H4 (cell line): ENCODE data around the gene ANO2. TPM values are rescaled to one million over a fixed set of nuclear protein-coding genes. Genes with fewer than 3 reads are reported as not detected.
A peak's percentile ranks its signal among the peaks of the same experiment; 100 is the strongest.

Experiments used
- DNase-seq: peaks from one replicate; pipeline ENCODE4 v3.0.0-alpha.2; 2015; ENCODE audit warnings: low spot score
- total RNA-seq: library from RNA; depleted of rRNA; stranded (reverse); fragments of >200 nt; shearing (Covaris generic); gene quantifications from 2 replicates; pipeline ENCODE4 v1.2.3, GENCODE V29; 2014

The ANO2 gene
- total RNA-seq, 1 experiment from 2014 or later = 0.89 TPM

DNA sequence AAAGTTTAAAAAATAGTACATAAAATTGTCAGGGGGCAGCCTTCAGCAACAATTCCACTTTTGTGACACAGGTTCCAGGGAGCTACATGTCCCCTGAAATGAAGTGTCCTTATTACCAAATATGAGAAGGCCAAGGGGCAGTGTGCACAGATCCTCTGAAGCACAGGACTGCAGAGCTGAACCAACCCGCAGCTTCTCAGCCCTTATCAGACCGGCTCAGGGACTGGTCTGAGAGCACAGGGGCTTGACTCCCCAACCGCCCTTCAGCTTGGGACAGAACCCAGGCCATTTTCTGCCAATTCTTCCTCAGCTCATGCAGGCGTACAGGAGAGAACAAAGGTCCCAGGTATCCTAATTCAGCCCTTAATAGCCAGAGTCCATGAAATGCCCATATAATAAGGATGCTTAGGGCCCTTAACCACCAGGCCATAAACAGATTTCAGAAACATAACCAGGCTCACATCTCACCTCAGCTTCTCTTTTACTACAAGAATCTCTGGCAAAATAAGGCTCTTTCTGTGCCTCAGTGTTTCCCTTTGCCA, 221.3 kb downstream of the ANO2 start:
- no peak for DNase-seq

DNA sequence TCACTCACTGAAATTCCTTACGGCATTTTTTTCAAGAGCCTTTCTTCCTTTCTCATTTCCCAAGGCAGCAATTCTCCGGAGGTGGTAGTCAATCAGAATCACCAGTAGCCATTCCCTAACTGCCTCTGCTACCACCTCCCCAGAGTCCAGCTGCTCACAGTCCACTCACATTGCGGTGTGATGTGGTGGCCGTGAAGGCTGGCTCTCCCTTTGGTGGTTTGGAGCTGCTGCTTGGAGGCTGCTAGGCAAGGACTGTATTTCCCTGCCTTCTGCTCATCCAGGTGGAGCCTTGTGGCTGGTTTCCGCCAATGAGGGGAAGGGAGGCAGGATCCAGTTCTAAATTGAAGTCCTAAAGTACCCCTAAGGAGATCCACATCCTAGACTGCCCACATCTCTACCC, 222.0 kb downstream of the ANO2 start:
- DNase-seq = no peak

DNA sequence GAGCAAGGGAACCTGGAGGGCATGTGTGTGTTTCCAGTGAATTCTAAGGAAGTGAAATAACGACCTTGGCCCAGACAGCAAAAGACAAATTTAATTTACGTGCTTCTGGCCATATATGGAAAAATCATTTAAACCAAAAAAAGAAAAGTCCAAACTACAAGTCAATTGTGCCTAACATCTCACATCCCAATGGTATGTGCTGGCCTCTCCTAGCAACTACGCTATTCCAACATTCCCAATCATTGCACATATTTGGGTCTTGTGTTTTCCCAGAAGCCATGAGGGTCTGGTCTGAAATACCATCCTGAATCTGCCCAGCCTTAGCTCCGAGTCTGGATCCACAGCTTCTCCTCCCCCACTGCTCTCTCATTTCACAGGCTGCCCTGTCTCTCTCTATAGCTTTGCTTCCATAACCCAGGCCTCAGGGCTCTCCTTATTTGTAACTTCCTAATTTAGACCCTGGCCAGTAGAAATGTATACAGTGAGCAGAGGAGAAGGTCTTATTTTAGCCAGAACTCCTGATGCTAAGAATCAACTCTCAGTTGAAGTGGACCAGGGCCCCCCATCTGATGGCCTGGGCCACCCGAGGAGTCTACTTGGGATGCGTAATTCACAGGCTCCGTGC, 224.6 kb downstream of the ANO2 start:
- DNase-seq = no peak

DNA sequence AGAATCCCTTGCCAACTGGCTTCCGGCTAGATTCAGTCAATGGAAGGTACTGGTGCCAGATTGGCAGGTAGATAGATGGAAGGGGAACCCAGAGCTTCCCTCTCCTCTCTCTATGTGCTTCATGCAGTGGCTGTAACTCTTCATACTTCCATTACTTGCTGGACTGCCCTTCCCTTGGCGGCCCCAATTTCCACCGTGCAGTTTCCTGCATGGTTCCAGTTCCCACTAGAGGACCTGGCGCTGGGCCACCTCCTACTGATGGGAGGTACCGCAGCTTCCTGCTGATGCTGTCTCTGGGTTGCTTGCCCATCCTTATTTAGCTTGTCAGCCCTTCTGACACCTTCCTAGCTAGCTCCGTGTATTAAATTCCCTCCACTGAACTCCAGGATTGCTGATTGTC, 226.4 kb downstream of the ANO2 start:
- DNase-seq = no peak

DNA sequence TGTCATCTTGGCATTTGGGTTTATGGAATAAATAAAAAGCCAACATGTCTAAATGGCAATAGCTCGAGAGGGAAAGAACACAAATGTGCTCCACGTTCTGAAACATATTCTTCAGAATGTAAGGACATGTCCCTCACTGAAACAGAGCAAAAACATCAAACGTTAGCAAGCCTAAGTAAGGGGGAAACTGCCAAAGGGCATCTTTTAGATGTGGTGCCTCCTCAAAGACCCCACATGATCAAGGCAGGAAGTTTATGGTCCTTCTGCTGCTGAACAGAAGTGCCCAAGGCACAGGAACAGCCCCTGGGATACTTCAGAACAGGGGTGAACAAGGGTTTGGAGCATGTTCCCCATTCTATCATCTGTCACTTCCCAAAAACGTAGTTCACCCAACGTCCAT, 227.0 kb downstream of the ANO2 start:
- DNase-seq = no peak

DNA sequence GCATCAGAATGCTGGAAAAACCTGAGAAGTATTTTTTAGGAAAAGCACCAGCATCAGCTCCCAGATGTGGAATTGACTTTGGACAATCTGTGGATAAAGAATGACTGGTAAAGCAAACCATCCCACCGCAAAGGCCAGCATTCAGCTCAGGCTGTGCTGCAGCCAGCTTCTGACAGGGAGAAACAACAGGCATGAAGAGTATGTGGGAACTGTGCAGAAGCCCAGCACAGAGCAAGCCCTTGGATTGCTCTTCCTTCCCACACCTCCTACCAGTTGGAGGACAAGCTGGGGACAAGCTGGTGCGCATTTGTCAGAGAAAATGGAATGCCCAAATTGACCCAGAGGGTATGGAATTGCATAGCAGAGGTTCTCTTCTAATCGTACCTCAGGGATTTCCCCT, 228.1 kb downstream of the ANO2 start:
- DNase-seq = no peak

DNA sequence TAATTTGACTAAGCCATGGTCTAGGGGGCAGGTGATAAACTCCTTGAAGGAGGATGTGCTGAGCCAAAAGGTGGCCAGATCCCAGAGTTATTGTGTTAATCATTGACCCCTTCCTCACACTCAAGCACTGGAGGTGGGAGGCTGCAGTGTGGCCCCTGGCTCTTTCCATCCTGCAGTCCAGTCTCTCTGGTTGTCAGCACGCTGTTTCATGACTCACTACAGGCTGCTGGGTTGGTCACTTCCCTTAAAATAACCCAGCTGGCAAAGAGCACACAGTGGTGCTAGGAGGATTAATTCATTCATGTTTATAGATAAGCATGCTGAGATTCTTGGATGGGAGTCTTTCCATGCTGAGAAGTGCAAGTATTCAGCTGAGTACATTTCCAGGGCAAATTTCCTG, 228.9 kb downstream of the ANO2 start:
- no peak for DNase-seq

DNA sequence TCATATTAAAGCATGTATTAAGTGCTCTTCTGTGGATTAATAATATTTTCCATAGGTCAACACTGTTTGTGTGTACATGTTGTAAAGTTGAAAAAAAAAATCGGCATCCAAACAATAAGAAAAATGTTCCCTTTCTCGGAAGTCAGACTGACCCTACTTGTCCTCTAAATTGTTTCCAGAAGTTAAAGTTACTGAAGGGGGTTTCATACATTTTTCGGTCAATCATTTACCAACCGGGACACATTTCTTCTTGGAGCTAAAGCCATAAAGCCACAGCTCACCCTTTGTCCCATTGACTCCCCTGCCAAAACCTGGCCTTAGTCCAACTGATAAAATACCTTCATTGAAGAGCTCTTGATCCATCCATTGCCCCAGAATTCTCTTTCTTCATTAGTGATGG, 230.0 kb downstream of the ANO2 start:
- DNase-seq = no peak

DNA sequence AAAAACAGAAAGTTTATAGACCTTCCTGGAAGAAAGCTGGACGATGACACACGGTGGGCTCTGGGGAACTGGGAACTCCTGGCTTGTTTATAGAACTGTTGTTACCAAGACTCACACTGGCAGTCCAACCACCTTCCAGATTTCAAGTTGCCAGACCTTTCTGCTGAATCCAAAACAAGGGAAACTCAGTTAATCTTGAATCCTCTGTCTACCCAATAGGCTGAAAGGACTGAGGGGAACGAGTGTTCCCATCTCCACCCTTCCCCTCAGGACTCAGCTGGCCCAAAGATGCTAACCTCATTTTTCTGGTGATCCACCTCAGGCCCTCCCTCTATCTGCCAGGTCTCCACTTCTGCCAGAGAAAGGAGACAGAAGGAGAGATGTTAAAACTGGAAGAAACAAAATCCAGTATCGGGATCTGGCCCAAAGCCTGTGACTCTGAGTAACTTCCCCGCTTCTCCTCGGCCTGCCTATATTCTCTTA, 231.4 kb downstream of the ANO2 start:
- DNase-seq = no peak

DNA sequence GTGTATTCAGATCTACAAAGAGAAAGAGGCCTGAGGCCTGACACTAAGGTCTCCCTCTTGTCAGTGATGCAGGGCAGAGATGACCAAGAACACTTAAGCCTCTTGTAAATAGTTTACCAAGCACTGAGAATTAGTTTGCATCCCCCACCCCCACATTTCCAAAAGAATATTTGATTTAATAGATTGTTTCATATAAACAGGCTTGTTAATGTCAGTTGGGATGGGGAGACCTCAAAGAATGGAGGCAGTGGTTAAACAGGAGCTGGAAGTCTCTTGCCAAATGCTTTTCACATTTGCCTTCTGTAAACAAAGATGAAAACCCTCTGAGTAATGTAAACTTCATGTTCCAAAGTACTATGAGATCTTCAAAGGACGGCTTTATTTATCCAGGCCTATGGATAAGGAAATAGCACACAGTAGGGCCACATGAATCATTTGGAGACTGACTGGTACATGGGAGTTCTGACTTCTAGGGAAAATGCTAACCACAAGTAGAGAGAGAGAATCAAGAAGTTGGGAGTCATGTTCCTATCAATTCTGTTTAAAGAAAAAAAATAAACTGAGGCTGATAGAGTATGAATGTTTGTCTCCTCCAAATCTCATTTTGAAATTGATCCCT, 234.7 kb downstream of the ANO2 start:
- peak; percentile 60 for DNase-seq

DNA sequence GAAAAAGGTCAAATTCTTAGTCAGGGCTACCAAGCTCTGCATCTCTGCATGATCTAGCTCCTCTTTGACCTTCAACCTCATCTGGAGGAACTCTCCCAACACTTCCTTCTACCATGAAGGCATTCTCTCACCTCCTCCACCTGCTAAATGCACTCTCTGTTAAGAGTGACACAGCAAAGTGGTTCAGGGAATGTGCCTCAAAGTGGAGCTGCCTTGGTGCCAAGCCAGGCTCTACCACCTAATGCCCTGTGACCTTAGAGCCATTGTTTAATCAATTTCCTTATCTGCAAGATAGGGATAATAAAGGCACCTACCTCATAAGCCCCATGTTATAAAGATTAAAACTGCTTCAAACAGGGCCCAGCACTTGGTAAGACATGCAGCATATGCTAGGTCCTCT, 236.7 kb downstream of the ANO2 start:
- no peak for DNase-seq

DNA sequence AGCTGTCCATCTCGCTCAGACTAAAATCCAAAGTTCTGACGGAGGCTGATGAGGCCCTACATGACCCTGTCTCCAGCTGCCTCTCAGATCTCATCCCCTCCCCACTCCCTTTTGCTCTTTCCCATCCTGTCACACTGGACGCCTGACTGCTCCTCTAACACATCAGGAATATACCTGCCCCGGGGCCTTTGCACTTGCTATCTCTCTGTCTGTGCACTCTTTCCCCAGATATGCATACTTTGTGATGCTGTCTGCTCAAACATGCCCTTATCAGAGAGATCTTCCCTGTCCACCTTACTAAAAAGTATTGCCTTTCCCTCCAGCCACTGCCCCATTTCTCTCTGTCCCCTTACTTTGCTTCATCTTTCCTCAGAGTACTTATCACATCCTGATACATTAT, 238.8 kb downstream of the ANO2 start:
- no peak for DNase-seq

DNA sequence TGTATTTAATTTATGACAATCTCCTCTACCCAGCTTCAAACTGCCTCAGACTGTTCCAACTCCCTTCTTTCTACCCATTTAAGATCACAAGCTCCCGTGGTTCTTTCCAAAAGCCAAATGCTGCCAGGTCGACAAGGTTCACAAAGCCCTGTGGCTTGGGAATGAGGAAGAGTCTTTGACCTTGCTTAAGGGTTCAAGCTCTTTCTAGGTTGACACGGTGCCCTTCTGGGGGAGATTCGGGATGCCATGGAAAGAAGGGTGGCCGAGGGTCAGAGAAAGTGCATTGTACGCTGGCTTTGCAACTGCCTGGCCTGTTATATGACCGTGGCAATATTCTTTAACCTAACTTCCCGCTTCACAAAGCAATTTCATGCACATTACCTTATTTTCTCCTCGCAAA, 239.3 kb downstream of the ANO2 start:
- no peak for DNase-seq

DNA sequence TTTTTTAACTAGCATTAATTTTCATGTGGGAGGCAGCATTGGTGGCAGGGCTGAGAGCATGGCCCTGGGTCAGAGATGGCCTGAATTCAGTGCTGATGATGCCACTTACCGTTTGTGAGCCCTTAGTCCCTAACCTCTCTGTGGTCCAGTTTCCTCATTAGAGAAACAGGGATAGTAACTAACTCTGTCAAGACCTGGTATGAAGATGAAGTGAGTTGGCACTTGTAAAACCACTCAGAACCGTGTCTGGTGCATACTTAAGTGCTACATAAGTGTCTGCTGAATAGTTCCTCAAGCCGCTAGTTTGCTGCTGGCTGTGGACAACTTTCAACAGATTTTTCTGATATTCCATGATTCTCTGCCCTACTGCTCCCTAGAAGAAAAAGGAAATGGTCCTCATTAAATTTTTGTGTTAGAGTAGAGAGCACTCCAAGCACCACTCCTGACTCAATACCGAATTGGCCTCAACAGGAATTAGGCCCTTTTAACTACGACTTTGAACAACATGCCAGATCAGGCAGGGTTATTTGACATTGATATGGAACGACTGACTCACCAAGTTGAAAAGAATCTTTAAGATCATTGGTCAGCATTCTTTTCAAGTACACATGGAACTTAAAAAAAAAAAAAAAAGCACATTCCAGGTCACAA, 250.2 kb downstream of the ANO2 start:
- DNase-seq = no peak

DNA sequence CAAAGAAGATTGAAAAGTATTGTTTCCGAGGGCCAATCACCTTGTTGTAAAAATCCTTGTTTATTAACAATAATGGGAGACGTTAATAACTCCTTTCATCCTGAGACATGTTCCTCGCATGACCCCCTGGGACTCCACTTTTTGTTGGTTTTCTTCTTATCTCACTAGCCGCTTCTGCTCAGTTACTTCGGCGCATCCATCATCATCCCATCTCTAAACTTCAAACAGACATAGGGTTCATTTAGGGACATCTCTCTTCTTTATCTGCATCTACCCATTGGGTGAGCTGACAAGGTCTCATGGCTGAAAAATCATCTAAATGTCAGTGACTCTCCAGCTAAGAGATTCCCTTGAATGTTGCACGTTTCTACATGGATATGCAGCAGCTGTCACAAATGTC, 252.2 kb downstream of the ANO2 start:
- no peak for DNase-seq

DNA sequence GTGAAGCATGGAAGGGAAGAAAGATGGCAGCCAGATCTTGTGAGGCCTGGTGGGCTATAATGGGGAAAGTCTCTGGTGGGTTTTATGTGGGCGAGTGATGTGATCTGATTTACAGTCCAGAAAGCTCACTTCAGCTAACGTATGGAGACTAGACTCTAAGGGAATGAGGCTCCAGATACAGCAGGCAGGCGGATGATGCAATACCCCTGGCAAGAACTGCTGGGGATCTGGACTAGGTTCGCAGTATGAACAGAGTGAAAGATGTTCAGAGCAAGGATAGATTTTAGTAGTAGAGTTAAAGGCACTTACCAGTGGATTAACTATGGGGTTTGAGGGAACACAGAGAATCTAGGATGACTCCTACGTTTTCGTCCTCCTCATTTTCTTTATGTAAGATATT, 253.1 kb downstream of the ANO2 start:
- no peak for DNase-seq

DNA sequence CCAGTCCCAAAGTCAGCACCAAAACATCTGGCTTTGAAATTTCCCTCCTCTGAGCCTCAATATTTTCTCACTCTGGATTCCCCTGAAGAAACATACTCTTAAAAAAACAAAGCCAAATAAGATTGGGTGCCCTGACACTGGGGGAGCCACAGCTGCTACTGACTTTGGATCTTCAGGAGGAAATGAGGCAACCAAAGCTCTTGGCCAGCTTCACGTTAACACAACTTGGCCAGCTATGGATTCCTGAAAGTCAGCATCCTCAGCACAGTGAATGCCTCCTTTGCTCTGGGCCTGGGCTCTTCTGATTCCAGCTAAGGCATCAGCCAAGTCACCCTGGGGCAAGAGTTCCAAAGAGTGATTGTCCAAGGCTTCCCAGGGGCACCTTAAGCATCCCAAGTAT, 254.8 kb downstream of the ANO2 start:
- DNase-seq = no peak

DNA sequence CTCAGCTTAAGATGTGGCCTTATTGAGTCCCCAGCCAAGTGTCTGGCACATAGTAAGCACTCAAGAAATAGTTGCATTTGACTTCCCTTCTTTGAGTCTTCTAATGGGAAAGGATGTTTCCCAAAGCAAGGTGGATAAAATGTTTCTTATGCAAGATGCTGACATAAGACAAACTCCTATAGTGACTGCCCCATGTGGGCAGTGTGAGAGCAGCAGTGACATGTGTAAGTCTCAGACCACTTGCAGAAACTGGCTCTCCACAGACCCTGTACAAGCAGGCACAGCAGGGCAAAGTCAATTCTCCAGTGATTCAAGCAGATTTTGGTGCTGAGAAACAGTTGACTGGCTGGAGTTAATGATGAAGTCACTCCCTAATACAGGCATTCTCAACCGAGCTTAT, 255.3 kb downstream of the ANO2 start:
- peak; percentile 8 for DNase-seq

DNA sequence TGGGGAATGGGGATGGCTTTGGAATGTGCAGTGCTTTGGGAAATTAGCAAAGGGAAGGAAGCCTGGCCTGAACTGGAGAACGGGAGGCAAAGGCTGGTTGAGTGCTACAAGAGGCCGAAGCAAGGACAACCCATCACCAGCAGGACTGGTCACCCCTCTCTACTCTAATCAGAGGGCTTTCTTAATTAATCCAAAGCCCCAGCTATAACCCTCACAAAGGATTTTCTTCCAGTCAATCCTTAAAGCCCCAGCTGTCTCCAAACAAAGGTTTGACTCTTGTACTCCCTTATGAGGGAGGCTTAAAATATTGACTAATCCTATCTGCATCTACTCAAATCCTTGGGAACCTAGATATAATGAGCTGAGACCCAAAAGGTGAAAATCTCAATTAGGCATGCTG, 256.8 kb downstream of the ANO2 start:
- DNase-seq = no peak

DNA sequence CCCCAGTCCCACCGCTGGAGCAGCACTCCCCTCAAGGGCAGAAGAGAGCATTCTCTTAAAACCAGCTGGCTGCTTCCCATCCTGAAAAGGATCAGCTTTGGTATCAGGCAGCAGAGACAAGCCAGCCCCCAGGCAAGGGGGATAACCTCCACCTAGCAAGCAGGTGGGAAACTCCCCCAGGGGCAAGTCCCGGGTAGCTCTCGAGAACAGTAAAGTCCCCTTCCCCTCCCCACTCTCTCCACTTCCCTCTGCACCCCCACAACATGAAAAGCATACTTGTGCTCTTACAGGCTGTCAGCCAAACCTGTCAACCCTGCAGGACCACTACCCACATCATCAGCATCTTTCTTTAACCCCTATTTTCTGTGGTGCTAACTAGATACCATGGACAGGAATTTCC, 259.1 kb downstream of the ANO2 start:
- no peak for DNase-seq

DNA sequence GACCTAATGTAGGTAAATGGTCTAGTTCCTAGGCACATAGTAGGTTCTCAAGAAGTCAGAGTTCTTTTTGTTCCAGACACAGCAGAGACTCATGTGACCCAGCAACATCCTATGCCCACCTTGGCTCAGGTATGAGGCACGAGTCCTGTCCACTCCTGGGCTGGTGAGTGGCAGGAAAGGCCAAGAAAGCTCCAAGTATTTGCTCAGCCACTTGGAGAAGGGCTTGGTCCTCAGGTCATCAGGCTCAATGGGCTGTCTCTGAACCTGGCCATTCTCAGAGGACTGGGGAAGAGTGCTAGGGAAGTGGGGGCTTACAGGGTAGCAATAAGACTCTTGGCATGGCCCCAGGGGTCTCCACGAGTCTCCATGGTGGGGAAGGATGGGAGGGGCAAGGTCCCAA, 260.1 kb downstream of the ANO2 start:
- DNase-seq = no peak

DNA sequence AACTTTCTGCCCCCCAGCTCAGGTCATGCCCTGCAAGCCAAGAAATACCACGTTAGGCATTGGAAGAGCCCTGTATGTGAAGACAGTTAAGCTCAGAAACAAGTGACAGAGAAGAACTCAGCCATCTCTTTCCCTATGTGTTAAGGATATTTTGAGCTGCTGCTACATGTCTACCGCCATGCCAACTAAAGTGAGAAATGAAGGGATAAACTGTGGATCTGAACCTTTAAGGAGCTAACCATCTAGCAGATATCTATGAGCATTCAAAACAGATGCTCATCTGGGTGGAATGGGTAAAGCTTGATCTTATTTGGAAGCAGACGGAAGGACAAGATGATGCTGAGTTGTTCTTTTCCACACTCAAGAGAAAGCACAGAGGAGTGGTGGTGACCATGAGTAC, 262.5 kb downstream of the ANO2 start:
- DNase-seq = no peak

DNA sequence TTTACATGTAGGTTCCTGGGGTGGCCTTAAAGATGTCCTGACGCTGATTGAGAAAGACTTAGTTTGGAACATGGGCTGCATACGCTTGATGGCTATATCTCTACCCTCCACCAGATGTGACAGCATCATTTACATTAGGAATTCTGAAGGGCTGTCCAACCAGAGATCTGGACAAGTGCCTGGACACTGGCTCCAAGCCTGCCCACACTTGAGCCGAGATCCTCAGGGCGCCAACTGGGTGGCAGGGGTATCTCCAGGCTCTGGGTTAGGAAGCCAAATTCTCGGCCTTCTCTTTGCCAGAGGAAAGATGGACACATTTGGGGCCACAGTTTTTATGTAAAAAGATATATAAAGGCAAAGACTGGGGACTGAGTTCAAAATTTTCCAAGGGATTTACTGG, 266.9 kb downstream of the ANO2 start:
- no peak for DNase-seq
